Measurements from ENCODE around the gene RBM20.
"Not testable (repeated sequence)": the region's sequence is repeated elsewhere in the genome, so short reads cannot be mapped to it uniquely, and the experiment has no call there.

The RBM20 gene

GRCh38 chr10:110648692-110649346 is 4.7 kb downstream of the RBM20 start:
- DNase-seq (ENCODE audit: low read depth in 2 of 2): no peak

GRCh38 chr10:110649347-110650264 is 5.5 kb downstream of the RBM20 start:
- DNase-seq (ENCODE audit: low read depth in 2 of 2): no peak

GRCh38 chr10:110650265-110650668 is 6.1 kb downstream of the RBM20 start:
- DNase-seq (ENCODE audit: low read depth in 2 of 2): no peak

GRCh38 chr10:110651044-110651958 is 7.2 kb downstream of the RBM20 start:
- no peak for DNase-seq (ENCODE audit: low read depth in 2 of 2)

- no peak for DNase-seq (ENCODE audit: low read depth in 2 of 2)
Observed at GRCh38 chr10:110652475-110653118, 8.5 kb downstream of the RBM20 start.

GRCh38 chr10:110655320-110655719 is 11.2 kb downstream of the RBM20 start:
- DNase-seq (ENCODE audit: low read depth in 2 of 2): no peak

GRCh38 chr10:110656612-110657011 is 12.5 kb downstream of the RBM20 start:
- no peak for DNase-seq (ENCODE audit: low read depth in 2 of 2)

GRCh38 chr10:110657973-110658691 is 14.0 kb downstream of the RBM20 start:
- DNase-seq (ENCODE audit: low read depth in 2 of 2): no peak

GRCh38 chr10:110659558-110659957 is 15.4 kb downstream of the RBM20 start:
- no peak for DNase-seq (ENCODE audit: low read depth in 2 of 2)

GRCh38 chr10:110660289-110660688 is 16.2 kb downstream of the RBM20 start:
- not testable (repeated sequence) for DNase-seq (ENCODE audit: low read depth in 2 of 2)

GRCh38 chr10:110661292-110661691 is 17.2 kb downstream of the RBM20 start:
- DNase-seq (ENCODE audit: low read depth in 2 of 2): no peak

- DNase-seq (ENCODE audit: low read depth in 2 of 2): no peak
Observed at GRCh38 chr10:110664483-110665420, 20.6 kb downstream of the RBM20 start.

GRCh38 chr10:110666259-110666658 is 22.1 kb downstream of the RBM20 start:
- DNase-seq (ENCODE audit: low read depth in 2 of 2): not testable (repeated sequence)

GRCh38 chr10:110666673-110667072 is 22.5 kb downstream of the RBM20 start:
- no peak for DNase-seq (ENCODE audit: low read depth in 2 of 2)

- no peak for DNase-seq (ENCODE audit: low read depth in 2 of 2)
Observed at GRCh38 chr10:110667620-110668343, 23.6 kb downstream of the RBM20 start.

GRCh38 chr10:110668443-110668842 is 24.3 kb downstream of the RBM20 start:
- no peak for DNase-seq (ENCODE audit: low read depth in 2 of 2)

- DNase-seq (ENCODE audit: low read depth in 2 of 2): no peak
Observed at GRCh38 chr10:110670335-110670734, 26.2 kb downstream of the RBM20 start.

- DNase-seq (ENCODE audit: low read depth in 2 of 2): peak; percentile 60 to 71
Observed at GRCh38 chr10:110671788-110672579, 27.8 kb downstream of the RBM20 start.
